WTC11 (cell line): ENCODE data around the gene TBC1D22A.
"Not testable (repeated sequence)": the region's sequence is repeated elsewhere in the genome, so short reads cannot be mapped to it uniquely, and the experiment has no call there.

Experiments
- CTCF ChIP-seq: fragments of 200-600 bp; IDR thresholded peaks from 2 replicates; pipeline ENCODE4 v1.8.0; 2022; ENCODE audit warnings: antibody characterized with exemption
- USF2 ChIP-seq: sonication (generic); formaldehyde crosslinking; IDR thresholded peaks from 2 replicates; pipeline ENCODE4 v1.8.1; 2023; ENCODE audit warnings: mild to moderate bottlenecking, missing genetic modification reagents, moderate library complexity

GRCh38 chr22:47140975-47141374 lies 378.5 kb downstream of the TBC1D22A start:
- TF ChIP-seq CTCF; USF2 (CRISPR knock-in tag): not testable (repeated sequence)
